HG03575 (cell line): ENCODE measurements around the gene LRRC57.

Source experiments
- ATAC-seq: cut with Tn5 transposase; IDR thresholded peaks from one replicate; pipeline ENCODE4 v1.9.1; 2021; ENCODE audit not compliant: unreplicated experiment, insufficient number of reproducible peaks, low FRiP score; ENCODE audit errors: extremely low read depth

LRRC57 gene

GRCh38 chr15:42548249-42549031 is at the start of gene LRRC57, which contains the start of gene HAUS2:
Gene LRRC57, minus strand, starts transcription at chr15:42548793. Its CDS starts 359 bp downstream, at chr15:42548434.
Gene HAUS2, plus strand, starts transcription at chr15:42548838. Its CDS starts 35 bp downstream, at chr15:42548873.
- ATAC-seq: no peak

- ATAC-seq: no peak
Observed at GRCh38 chr15:42595626-42596240, 47.1 kb upstream of the LRRC57 start.

GRCh38 chr15:42594095-42594494 is 45.5 kb upstream of the LRRC57 start:
- ATAC-seq: no peak

GRCh38 chr15:42593143-42593542 is 44.5 kb upstream of the LRRC57 start:
- ATAC-seq: no peak

GRCh38 chr15:42592716-42593115 is 44.1 kb upstream of the LRRC57 start:
- no peak for ATAC-seq

GRCh38 chr15:42591238-42591934 is 42.8 kb upstream of the LRRC57 start:
- no peak for ATAC-seq

GRCh38 chr15:42590619-42591237 is 42.1 kb upstream of the LRRC57 start:
- no peak for ATAC-seq

GRCh38 chr15:42584031-42584765 is 35.6 kb upstream of the LRRC57 start:
- ATAC-seq: no peak

- ATAC-seq: no peak
Observed at GRCh38 chr15:42582569-42583375, 34.2 kb upstream of the LRRC57 start.

GRCh38 chr15:42581272-42581730 is 32.7 kb upstream of the LRRC57 start:
- ATAC-seq: no peak

GRCh38 chr15:42578984-42579537 is 30.5 kb upstream of the LRRC57 start:
- no peak for ATAC-seq

- no peak for ATAC-seq
Observed at GRCh38 chr15:42577514-42578031, 29.0 kb upstream of the LRRC57 start.

GRCh38 chr15:42576776-42577175 is 28.2 kb upstream of the LRRC57 start:
- no peak for ATAC-seq

- no peak for ATAC-seq
Observed at GRCh38 chr15:42576040-42576594, 27.5 kb upstream of the LRRC57 start.

GRCh38 chr15:42575188-42576039 is 26.8 kb upstream of the LRRC57 start, which contains the start of gene STARD9:
Gene STARD9, plus strand, starts transcription at chr15:42575606. Its CDS starts 110 bp downstream, at chr15:42575716.
- peak; percentile 72 for ATAC-seq

- ATAC-seq: no peak
Observed at GRCh38 chr15:42558739-42559138, 10.1 kb upstream of the LRRC57 start.
